ENCODE data around the gene USHBP1.
A peak's percentile ranks its signal among the peaks of the same experiment; 100 is the strongest.
"Not testable (repeated sequence)": the region's sequence is repeated elsewhere in the genome, so short reads cannot be mapped to it uniquely, and the experiment has no call there.

The USHBP1 gene

DNA sequence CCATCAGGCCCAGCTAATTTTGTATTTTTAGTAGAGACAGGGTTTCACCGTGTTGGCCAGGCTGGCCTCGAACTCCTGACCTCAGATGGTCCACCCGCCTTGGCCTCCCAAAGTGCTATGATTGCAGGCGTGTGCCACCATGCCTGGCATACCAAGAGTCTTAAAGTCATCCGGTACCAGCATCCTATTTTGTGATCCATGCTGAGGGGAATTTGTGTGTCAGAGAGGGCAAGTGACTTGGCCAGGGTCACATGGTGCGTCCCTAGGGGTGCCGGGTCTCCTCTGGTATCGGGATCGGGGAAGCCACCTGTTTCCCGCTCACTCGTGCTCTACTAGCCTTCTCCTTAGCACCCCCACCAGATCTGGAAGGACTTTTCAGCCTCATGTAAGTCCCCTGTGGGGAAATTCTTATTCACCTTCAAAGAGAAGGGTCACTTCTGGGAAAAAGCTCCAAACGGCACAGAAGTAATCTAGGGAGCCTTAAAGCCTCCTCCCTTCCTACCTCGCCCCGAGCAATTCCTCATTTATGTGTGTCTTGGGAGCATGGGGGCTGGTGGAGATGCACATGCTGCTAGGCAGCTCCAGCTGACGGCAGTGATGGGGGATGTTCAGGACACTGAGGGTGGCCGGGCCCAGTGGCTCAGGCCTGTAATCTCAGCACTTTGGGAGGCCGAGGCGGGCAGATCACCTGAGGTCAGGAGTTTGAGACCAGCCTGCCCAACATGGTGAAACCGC is 11.1 kb upstream of the USHBP1 start:
- DNase-seq (ENCODE audit: low read depth in 2 of 2) = no peak
- TF ChIP-seq, protein P1, sequence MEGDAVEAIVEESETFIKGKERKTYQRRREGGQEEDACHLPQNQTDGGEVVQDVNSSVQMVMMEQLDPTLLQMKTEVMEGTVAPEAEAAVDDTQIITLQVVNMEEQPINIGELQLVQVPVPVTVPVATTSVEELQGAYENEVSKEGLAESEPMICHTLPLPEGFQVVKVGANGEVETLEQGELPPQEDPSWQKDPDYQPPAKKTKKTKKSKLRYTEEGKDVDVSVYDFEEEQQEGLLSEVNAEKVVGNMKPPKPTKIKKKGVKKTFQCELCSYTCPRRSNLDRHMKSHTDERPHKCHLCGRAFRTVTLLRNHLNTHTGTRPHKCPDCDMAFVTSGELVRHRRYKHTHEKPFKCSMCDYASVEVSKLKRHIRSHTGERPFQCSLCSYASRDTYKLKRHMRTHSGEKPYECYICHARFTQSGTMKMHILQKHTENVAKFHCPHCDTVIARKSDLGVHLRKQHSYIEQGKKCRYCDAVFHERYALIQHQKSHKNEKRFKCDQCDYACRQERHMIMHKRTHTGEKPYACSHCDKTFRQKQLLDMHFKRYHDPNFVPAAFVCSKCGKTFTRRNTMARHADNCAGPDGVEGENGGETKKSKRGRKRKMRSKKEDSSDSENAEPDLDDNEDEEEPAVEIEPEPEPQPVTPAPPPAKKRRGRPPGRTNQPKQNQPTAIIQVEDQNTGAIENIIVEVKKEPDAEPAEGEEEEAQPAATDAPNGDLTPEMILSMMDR (IDR thresholded peaks at IDR 0.05; ENCODE audit: low read depth, low read length) = no peak
- H3K4me3 ChIP-seq (replicated peaks in 1 of 2; ENCODE audit: low read depth in 2 of 2, low read length in 2 of 2) = no peak overlapping the region

DNA sequence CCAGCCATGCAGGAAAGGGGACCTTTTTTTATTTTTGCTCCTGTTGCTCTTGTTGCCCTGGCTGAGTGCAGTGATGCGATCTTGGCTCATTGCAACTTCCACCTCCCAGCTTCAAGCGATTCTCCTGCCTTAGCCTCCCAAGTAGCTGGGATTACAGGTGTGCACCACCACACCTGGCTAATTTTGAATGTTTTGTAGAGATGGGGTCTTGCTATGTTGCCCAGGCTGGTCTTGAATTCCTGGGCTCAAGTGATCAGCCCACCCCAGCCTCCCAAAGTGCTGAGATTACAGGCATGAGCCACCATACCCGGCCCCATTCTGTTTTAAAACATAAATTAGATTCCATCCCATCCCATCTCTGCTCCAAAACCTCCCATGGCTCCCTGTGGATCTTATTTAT is 10.3 kb upstream of the USHBP1 start:
- DNase-seq (ENCODE audit: low read depth in 2 of 2); H3K4me3 ChIP-seq (replicated peaks in 1 of 2; ENCODE audit: low read depth in 2 of 2, low read length in 2 of 2): not testable (repeated sequence)

DNA sequence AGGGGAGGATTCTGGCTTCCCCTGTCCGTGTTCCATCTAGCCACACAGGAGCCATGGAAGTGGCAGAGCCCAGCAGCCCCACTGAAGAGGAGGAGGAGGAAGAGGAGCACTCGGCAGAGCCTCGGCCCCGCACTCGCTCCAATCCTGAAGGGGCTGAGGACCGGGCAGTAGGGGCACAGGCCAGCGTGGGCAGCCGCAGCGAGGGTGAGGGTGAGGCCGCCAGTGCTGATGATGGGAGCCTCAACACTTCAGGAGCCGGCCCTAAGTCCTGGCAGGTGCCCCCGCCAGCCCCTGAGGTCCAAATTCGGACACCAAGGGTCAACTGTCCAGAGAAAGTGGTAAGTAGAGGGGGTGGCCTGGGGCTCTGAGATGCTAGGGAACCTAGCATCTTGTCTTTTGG is 4.2 kb upstream of the USHBP1 start:
- H3K4me3 ChIP-seq (replicated peaks in 1 of 2; ENCODE audit: low read depth in 2 of 2, low read length in 2 of 2) = no peak overlapping the region
- TF ChIP-seq, protein P1 (IDR thresholded peaks at IDR 0.05; ENCODE audit: low read depth, low read length) = no peak
- no peak for DNase-seq (ENCODE audit: low read depth in 2 of 2)

DNA sequence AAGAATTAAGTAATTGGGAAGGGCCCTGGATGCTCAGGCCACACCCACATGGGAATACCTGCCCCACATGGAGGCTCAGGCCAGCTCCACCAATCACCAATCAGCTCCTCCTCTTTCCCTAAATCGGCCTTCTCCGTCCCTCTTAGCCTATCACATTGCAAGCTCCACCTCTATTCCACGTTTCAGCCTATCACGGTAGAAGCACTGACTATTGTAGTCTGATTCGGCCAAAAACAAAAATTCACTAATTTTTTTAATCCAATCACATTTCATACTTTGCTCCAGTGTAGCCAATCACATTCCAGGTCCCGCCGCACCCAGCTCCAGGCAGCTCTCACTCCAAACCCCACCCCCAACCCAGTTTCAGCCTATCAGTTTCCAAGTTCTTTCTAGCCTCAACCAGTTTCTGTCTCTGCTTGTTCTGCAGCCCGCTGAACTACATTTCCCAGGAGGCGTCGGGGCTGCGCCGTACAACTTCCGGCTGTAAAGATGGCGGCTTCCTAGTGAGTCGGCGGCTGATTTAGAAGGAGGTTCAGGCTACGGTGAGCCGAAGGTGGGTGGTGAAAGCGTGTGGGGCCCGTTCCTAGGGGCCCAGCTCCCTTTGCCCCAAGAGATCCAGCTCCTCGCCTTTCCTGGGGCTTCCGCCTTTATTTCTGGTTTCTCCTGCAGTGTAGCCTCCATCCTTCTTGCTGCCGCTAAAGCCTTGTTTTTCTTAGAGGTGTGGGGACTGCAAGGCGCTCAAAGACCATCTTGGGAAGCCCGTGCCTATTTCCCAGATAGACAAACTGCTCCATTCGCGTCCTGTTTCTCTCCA is 2.6 kb upstream of the USHBP1 start, which contains the start of gene BABAM1:
Gene BABAM1, plus strand, starts transcription at position 469 of the 814 bp plus-strand sequence. CDS start 1,364 bp downstream, outside the sequence.
- TF ChIP-seq, protein P1 (IDR thresholded peaks at IDR 0.05; ENCODE audit: low read depth, low read length) = no peak
- DNase-seq (ENCODE audit: low read depth in 2 of 2) = peak; percentile 99
- H3K4me3 ChIP-seq (replicated peaks in 1 of 2; ENCODE audit: low read depth in 2 of 2, low read length in 2 of 2) = peak within 1 kb of the TSS; percentile 90 to 97

DNA sequence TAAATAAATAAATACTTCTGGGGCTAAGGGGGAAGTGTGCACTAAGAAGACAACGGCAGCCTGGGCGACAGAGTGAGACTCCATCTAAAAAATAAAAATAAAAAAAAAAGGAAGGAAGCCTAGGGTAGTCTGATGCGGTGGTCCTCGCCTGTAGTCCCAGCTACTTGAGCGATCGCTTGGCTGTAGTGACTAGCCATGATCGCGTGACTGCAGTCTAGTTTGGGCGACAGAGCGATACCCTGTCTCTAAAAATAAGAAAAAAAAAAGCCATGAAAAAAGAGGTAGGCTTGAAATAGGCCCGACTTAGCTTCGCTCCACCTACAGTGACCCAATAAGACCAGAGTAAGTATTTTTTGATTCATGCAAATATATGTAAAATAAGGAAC is 2.0 kb upstream of the USHBP1 start:
- TF ChIP-seq, protein P1 (IDR thresholded peaks at IDR 0.05; ENCODE audit: low read depth, low read length) = no peak
- H3K4me3 ChIP-seq (replicated peaks in 1 of 2; ENCODE audit: low read depth in 2 of 2, low read length in 2 of 2) = no peak overlapping the region
- DNase-seq (ENCODE audit: low read depth in 2 of 2) = no peak

DNA sequence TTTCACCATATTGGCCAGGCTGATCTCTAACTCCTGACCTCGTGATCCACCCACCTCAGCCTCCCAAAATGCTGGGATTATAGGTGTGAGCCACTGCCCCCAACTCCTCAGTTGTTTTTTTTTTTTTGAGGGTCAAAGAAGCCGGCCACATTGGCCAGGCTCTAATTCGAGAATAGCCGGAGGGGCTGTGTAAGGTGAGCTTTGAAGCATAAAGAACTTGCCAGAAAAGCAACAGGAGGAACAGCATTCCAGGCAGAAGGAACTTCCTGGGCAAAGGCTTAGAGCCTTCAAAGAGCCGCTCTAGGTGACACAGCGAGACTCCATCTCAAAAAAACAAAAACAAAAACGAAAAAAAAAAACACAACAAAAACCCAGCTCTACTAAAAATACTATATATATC is 1.5 kb upstream of the USHBP1 start:
- TF ChIP-seq, protein P1 (IDR thresholded peaks at IDR 0.05; ENCODE audit: low read depth, low read length) = no peak
- H3K4me3 ChIP-seq (replicated peaks in 1 of 2; ENCODE audit: low read depth in 2 of 2, low read length in 2 of 2) = no peak overlapping the region
- DNase-seq (ENCODE audit: low read depth in 2 of 2) = no peak
